HG03097 (cell line): Measurements from ENCODE around the gene EPHA2.

Source experiments
- ATAC-seq: cut with Tn5 transposase; IDR thresholded peaks from one replicate; pipeline ENCODE4 v1.9.1; 2021; ENCODE audit not compliant: unreplicated experiment, low FRiP score

EPHA2 gene

GRCh38 chr1:16124377-16125087 is 31.3 kb downstream of the EPHA2 start:
- ATAC-seq: no peak

DNA sequence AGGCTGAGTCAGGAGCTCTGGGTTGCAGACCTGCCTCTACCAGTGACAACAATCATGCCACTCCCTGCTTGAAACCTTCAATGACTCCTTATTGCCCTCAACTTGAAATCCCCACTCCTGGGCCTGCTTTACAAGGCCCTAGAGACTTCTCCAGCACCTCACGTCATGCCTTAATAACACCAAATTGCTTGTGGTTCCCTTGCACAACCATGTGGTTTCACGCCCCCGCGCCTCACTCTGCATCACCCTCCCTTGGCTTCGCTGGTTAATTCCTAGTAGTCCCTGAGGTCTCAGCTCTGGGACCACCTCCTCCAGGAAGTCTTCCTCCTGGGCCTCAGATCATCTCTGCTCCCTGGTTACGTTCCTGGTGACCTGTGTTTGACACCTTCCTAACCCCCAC is 33.0 kb downstream of the EPHA2 start:
- ATAC-seq: no peak

DNA sequence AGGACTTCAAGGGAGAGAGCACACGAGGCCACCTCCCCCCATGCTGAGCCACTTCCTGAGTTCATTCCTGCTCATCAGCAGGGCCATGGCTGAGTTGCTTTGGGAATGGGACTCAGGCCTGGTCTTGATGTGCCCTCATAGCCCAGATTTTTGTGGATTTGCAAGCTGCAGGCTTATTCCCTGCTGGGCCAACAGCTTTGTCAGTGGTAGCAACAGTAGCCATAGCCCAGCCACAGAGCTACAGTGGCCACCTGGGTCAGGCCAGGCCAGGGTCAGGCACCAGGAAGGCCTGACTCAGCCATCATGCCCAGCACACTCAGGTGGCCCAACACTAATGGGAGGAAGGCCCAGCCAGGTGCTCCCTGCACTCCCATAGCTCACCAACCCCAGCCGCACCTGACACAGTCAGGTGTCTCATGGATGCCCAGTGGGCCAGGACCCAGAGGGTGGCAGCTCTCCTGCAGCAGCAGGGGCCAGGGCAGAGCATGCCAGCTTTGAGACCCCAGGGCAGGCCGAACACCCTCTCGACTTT is 33.5 kb downstream of the EPHA2 start:
- no peak for ATAC-seq

DNA sequence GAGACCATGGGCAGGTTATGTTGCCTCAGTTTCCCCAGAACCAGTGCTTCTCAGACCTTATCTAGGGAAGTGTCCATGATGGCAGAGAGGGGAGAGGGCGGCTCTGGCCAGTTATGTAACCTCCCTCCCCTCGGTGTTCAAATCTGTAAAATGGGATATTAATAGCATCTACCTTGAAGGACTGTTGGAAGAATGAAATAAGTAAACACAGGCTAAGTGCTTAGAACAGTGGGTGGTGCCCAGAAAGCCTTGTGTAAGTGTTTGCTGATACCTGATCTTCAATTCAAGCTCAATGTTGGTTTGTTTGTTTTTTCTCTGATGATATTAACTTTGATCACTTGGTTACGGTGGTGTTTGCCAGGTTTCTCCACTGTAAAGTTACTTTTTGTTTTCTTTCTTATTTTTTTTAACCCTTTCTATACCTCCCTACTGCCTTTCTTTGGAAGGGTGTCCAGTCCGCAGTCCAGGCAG is 34.9 kb downstream of the EPHA2 start:
- no peak for ATAC-seq

GRCh38 chr1:16120407-16120806 is 35.5 kb downstream of the EPHA2 start:
- ATAC-seq: no peak

DNA sequence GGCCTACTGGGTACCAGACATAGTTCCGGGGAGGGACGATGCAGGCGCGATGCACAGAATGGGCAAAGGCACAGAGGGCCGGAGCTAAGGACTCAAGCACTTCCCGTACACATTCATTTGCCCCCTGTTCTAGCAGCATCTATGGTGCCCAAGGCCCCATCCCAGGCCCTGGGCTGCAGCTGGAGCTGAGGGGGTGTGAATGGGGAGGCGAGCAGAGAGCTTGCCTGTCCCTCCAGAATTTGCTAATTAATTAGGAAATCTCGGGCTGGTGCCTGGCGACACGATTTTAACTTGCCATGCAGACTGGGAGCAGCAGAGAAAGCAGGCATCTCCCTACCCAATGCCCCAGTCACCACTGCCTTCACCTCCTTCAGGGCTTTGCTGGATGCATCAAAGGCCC is 35.9 kb downstream of the EPHA2 start:
- no peak for ATAC-seq

GRCh38 chr1:16119504-16119903 is 36.4 kb downstream of the EPHA2 start:
- ATAC-seq: no peak

DNA sequence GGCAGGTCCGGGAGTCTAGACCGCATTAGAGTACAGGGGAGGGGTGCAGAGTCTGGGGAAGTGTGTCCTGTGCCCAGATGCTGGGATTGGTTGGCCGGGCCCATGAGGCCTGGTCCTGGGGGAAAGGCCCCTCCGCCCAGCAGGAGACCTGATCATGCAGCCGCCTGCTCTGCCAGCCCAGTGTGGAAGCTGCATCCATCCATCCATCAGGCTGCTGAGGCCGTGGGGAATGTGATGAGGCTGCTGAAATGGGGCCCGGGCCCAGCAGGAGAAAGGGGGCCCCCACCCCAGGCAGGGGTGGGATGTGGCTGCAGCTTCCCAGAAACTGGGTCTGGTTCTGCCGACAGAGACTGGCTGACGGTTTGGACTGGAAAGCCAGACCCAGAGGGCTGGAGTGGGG is 37.2 kb downstream of the EPHA2 start:
- ATAC-seq: no peak

DNA sequence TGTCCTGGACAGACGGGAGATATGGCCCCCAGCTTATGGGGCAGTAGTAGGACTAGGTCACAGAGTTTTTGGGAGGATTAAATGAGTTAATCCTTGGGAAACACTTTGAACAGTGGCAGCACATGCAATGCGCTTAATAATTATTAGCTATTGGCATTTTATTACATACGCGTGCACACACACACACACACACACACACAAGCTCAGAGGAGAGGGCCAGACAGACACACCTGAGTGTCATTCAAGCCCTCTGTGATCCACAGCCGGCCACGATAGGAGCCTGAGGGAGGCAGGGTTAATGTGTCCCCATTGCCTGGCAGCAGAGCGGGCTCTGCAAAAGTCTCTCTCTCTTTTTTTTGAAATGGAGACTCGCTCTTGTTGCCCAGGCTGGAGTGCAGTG is 37.9 kb downstream of the EPHA2 start:
- no peak for ATAC-seq

- no peak for ATAC-seq
Measured at GRCh38 chr1:16117369-16117768, 38.5 kb downstream of the EPHA2 start.

GRCh38 chr1:16116625-16117024 is 39.2 kb downstream of the EPHA2 start:
- no peak for ATAC-seq

GRCh38 chr1:16116002-16116401 is 39.9 kb downstream of the EPHA2 start:
- ATAC-seq: no peak

GRCh38 chr1:16115468-16115983 is 40.3 kb downstream of the EPHA2 start:
- no peak for ATAC-seq

- no peak for ATAC-seq
Measured at GRCh38 chr1:16114527-16115467, 41.1 kb downstream of the EPHA2 start.

DNA sequence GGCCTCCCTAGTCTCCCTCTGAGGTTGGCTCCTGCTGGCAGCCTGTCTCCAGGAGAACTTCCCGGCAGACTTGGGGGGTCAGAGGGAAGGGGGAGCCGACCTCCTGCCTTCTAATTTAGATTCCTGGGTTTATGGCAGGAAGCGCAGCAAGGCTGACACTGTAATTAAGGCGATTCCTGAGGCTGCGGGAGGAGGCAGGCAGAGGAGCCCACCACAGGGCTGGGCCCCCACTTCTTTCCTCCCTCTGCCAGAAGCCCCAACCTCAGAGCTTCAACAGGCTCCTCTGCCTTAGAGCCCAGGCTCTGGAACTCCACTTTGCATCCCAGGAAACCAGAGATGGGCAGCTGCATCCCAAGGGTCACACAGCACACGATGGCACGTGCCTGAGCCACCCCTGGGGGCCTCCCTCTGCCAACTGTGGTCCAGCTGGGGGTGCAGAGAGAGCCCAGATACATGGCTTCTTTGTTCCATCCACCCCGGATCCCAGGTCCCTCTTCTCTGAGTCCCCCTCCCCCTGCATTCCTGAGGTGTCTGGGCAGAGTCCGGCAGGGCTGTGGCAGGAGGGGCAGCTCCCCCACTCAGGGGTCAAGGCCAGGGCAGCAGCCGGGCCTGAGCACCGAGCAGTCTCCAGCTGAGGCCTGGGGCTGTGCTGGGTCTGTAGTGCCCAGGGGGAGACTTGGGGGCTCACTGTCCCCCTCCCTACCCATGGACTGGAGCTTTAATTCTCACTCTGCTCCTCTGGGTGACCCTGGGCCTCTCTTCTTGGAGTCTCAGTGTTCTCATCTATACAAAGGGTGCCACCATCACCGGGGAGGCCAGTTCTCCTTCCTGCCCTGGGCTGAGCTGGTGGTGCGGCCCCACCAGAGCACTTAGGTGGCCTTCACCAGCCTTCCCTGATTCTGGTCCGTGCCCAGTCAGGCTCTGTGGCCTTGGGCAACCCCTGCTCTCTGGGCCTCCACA is 43.0 kb downstream of the EPHA2 start:
- no peak for ATAC-seq

DNA sequence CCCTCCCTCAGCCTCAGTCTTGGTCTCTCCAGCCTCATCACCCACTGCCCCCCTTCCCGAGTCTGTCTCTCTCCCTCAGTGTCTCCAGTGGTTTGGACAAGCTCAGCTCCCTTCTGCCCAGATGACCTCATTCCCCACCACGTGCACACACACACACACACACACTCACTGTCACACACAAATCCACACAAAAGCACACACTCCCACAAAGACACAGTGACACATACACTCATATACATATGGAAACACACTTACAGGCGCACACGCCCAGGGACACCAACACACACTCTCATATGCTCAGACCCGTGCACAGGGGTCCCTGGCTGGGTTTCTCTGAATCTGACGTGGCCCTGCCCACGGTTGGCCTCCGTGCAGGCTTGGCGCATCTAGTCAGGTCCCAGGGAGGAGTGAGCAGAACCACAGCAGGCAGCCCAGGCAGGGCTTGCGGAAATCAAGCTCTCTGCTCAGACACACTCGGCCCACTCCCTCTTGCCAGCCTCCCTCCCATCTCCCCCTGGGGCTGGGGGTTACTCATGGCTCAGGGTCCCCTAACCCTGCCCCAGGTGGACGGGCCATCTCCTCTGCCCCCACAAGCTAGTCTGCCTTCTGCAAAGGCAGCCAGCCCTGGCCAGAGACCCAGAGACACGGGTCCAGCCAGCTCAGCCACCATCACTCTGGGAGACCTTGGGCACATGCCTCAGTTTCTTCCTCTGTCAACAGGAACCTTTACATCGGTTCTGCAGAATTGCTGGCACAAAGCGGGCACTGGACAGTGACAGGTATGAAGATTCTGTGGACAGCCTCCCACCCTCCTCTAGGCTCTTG is 43.9 kb downstream of the EPHA2 start:
- no peak for ATAC-seq

- no peak for ATAC-seq
Measured at GRCh38 chr1:16110884-16111283, 45.0 kb downstream of the EPHA2 start.

- no peak for ATAC-seq
Measured at GRCh38 chr1:16110456-16110855, 45.4 kb downstream of the EPHA2 start.

GRCh38 chr1:16109571-16109970 is 46.3 kb downstream of the EPHA2 start:
- no peak for ATAC-seq
